HEK293T (cell line): ENCODE results near the gene HSBP1L1.

Experiments used
- ELF4 ChIP-seq: fragments of 450-650 bp; IDR thresholded peaks from 2 replicates; pipeline ENCODE4 v1.6.1; 2017; ENCODE audit warnings: antibody characterized with exemption
- FOXK2 ChIP-seq: fragments of 450-650 bp; IDR thresholded peaks from 2 replicates; pipeline ENCODE4 v1.6.1; 2016; ENCODE audit warnings: mild to moderate bottlenecking
- FOXM1 ChIP-seq: fragments of 450-650 bp; IDR thresholded peaks from 2 replicates; pipeline ENCODE4 v1.6.1; 2017; ENCODE audit warnings: mild to moderate bottlenecking, borderline replicate concordance
- HDGF ChIP-seq: fragments of 450-650 bp; IDR thresholded peaks from 2 replicates; pipeline ENCODE4 v1.6.1; 2017; ENCODE audit warnings: antibody characterized with exemption, borderline replicate concordance
- SP1 ChIP-seq: fragments of 450-650 bp; IDR thresholded peaks from 2 replicates; pipeline ENCODE4 v1.6.1; 2017
- TARDBP ChIP-seq: fragments of 450-650 bp; IDR thresholded peaks from 2 replicates; pipeline ENCODE4 v1.6.1; 2016

DNA sequence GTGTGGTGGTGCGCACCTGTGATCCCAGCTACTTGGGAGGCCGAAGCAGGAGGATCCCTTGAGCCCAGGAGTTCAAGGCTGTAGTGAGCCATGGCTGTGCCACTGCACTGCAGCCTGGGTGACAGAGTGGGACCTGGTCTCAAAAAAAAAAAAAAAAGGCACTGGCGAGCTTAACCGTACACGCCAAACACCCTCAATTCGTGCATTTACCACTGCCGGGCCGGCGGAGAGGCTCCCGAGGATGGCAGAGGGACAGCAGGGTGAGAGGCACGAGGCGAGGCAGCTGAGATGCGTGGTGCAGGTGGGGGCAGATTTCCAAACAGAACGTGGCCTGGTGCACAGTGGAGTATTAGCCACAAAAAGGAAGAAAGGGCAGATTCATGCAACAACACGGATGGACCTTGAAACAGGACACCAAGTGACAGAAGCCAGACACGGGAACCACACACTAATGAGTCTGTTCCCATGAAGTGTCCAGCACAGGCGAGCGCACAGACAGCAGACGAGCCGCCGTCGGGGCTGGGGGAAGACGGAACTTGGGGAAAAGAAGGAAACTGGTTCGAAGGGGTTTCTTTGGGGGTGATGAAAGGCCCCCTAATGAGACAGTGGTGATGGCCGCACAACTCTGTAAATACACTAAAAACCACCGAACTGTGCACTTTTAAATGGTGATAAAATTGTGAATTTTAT lies 40.4 kb upstream of the HSBP1L1 start:
- TF ChIP-seq TARDBP (no peak), FOXM1 (no peak), ELF4 (no peak), FOXK2 (no peak), HDGF (no peak), SP1 (no peak)
